NCI-H345 treated with DMSO at 0.1 percent for 48 hours (cell line): Measurements from ENCODE around the gene CADM2.
A peak's percentile ranks its signal among the peaks of the same experiment; 100 is the strongest.

Experiments used
- DNase-seq: peaks from one replicate; lab custom pipeline; 2025; ENCODE audit not compliant: unreplicated experiment; lab: John Stamatoyannopoulos, UW

The CADM2 gene

DNA sequence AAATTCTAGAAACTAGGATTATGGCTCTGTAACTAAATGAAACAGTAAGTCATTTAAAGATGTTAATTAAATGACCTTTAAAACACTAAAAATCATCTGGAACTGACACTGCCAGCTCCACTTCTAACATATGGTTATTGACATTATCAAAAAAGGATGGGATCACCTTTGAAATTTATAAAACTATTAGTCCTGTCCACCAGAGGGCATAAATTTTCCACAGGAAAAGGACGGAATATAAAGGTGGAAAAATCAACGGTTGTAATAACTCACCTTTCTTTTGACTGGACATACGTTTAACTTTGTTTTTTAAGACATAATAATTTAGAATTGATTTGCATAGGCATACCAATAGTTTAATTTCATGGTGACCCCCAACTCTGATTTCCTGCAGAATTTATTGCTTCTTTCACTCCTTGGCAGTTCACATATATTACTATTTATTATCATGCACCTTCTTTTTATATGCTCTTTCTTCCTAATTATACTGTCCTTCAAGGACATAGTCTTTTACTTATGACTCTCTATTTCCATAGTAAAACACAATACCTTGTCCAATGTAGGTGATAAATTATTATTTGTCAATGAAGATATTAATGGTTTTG is 345.7 kb downstream of the CADM2 start:
- DNase-seq: no peak

DNA sequence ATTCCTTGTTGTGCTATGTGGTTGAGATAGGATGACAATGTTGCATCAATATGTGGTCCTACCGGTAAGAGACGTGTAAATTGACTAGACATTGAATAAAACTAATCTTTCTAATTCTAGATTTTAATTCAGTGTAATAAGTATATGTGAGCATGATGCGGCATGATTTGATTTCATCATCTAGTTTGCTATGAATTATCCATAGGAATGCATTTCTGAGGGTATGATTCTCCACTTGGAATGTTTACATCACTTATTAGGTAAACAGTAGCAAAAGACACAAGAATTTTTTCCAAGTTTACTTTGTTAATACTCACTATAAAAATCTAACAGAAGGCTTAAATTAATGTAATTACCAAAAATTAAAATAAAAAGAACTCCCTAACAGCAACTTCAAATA is 353.5 kb downstream of the CADM2 start:
- no peak for DNase-seq

- DNase-seq: no peak
Measured at GRCh38 chr3:85313380-85313779, 354.6 kb downstream of the CADM2 start.

DNA sequence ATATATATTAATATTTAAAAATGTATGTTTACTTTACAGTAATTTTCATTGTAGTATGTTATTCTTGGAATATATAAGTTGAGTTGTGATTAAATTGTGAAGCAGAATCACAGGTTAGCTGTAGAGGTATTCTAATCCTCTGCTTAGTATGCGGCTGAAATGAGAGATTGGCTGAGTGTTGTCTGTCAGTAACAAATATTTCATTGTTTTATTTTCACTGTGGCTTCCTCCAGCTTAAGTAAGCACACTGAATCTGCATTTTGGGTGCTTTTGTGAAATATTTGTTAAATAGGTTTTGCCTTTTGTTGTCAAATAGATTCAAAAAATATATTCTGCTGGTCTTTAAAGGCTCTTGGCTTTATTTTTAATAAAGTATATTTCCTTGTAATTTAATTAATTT is 357.5 kb downstream of the CADM2 start:
- DNase-seq: no peak

- DNase-seq: no peak
Measured at GRCh38 chr3:85321892-85322291, 363.1 kb downstream of the CADM2 start.

DNA sequence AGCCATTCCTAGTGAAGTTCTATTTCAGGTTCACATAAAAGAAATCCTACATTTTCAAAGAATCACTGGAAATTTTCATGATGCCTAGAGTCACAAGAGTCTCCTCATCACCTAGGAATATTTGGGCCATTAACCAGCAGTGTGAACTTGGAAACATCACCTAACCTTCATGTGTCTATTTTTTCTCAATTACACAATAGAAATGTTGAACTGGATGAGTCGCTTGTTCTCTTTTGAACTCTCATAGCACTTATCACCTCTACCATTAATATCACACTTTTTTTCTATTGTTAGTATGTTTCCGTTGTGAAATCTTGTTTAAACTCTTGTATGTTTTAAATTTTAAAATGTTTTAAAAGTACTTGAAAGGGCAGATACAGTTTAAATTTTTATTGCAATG is 371.3 kb downstream of the CADM2 start:
- no peak for DNase-seq

- DNase-seq: no peak
Measured at GRCh38 chr3:85337895-85338294, 379.1 kb downstream of the CADM2 start.

DNA sequence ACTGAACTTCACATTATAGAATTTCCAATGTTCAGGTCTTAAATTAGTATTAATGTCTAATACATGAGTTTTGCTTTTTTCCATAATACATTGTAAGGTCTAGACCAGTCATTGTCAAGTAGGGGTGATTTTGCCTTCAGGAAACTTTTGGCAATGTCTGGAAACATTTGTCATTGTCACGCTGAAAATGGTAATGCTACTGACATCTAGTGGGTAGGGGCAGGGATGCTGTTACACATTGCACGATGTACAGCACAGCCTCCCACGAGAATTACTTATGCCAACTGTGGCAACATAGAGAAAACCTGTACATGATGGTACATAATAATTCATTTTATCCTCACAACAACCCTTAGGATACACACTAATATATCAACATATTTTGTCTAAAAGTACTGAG is 384.1 kb downstream of the CADM2 start:
- no peak for DNase-seq

GRCh38 chr3:85355572-85355971 is 396.8 kb downstream of the CADM2 start:
- no peak for DNase-seq

DNA sequence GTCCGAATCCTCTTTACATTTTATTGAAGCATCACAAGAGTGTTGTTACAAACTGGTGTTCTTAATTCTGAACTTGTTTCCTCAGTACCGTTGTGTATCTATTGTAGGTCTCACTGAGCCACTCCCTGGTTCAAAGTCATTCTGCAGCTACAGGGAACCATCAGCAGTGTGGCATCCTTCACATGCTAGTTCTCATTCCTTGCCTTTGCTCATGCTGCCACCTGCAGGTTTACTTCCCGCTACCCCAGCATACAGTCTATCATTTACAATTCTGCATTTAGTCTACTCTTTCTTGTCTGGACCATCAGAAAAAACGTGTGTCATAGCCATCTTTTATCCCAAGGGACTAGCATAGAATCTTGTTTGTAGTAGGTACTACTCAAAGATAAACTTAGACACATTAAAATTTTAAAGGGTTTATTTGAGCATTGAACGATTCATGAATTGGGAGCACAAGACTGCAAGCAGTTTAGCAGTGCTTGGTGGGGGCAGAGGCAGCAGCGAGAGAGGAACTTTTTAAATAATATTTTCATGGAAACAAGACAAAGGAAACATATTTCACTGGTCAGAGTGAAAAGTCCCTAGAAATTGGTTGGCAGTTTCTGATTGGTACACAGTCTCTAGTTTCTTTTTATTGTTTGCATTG is 402.1 kb downstream of the CADM2 start:
- peak; percentile 7 for DNase-seq

GRCh38 chr3:85364296-85364909 is 405.6 kb downstream of the CADM2 start:
- DNase-seq: no peak

DNA sequence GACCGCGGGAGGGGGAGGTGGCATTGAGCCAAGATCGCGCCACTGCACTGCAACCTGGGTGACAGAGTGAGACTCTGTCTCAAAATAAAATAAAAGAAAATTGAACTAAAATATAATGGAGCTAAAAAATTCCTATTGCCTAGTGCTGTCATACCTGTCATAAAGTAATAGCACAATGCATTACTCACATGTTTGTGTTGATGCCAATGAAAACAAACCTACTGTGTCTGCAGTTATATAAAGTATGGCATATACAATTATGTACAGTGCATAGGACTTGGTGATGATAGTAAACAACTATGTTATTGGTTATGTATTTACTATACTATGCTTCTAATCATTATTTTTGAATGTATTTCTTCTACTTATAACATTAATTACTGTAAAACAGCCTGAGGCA is 411.6 kb downstream of the CADM2 start:
- DNase-seq: no peak

DNA sequence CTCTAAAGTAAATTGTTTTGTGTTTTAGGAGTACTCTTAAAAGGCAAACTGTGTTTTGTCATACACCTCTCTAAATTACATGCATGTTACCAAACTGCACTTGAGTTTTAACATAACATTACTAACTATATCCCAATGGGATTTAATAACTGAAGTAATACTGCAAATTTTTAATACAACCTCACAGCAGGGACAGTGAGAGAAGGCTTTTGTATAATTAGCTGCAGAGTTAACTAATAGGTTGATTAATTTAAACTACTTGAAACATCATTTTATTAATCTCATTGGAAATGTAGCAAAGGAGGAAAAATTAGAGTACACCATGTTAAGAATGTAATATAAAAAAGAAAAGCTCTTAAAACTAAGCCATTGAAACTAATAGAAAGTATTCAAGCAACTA is 417.3 kb downstream of the CADM2 start:
- no peak for DNase-seq

DNA sequence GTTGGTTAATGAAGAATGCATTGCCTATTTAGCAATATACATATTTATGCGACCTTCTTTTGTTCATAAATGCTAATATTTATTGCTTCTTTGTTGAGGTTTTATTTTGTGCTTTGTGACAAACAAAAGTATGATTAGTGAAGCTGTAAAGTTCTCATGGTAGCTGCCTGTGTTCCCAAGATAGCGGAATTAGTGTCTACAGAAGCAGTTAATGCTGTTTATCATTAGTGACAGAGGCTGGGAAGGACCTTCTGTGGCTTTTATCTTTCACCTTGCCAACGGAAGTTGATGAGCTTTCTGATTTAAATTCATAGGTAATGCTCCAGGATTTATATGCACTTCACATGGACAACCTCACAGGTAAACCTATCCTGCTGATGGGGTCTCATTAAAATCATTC is 418.3 kb downstream of the CADM2 start:
- no peak for DNase-seq

DNA sequence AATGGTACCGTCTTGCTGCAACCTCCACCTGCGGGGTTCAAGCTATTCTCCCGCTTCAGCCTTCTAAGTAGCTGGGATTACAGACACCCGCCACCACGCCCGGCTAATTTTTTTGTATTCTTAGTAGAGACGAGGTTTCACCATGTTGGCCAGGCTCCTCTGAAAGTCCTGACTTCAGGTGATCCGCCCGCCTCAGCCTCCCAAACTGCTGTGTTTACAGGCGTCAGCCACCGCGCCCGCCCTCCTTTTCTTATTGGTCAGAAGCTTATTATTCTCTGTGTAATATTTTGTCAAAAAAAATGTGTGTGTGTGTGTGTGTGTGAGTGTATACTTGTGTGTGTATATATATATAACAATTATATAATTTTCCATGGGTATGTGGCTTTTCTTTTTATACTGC is 425.6 kb downstream of the CADM2 start:
- DNase-seq: no peak

- DNase-seq: peak; percentile 3
Measured at GRCh38 chr3:85387913-85388505, 429.2 kb downstream of the CADM2 start.

DNA sequence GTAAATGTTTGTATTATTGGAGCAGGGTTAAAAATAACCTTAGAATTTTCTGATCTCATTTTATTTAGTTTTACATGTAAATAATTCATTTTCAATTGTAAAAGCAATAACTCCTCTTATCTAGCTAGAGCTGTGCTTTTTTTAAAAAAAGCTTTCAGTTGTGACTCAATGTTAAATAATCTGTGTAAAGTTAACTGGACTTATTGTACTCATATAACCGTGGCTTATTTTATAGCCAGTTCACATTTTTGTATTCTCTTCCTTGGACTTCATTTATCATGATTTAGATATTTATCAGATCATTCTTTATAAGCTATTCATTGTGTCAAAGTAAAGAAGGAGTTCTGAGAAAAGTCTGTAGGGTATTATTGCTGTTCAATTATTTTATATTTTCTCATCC is 435.6 kb downstream of the CADM2 start:
- no peak for DNase-seq

GRCh38 chr3:85397434-85397833 is 438.6 kb downstream of the CADM2 start:
- no peak for DNase-seq

DNA sequence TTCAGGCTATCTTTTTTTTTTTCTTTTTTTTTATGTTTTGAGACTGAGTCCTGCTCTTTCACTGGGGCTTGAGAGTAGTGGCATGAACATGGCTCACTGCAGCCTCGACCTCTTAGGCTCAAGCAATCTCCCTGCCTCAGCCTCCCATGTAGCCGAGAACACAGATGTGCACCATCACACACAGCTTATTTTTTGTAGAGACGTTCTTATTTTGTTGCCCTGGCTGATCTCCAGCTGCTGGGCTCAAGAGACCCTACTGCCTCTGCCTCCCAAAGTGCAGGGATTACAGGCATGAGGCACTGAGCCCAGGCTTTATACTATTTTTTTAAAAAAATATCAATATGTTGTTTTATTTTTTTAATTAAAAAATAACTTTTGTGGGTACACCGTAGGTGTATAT is 467.3 kb downstream of the CADM2 start:
- no peak for DNase-seq

DNA sequence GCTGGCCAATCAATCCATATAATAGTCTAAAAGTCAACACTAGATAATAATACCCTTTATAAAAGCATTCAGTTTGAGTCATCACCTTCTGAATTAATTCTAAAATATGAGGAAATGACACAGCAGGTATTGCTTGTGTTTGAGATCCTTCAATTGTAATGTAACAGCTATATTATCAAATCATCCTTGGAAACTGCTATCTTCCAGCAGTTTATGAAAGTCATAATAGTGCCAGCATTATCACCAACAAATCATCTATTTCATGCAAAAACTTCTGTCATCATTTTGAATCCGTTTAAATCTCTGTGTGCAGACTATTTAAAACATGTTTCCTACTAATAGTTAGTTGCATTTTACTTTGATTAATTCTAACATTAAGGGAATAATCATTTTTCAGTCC is 468.7 kb downstream of the CADM2 start:
- DNase-seq: peak; percentile 3

GRCh38 chr3:85432081-85432480 is 473.3 kb downstream of the CADM2 start:
- DNase-seq: no peak

DNA sequence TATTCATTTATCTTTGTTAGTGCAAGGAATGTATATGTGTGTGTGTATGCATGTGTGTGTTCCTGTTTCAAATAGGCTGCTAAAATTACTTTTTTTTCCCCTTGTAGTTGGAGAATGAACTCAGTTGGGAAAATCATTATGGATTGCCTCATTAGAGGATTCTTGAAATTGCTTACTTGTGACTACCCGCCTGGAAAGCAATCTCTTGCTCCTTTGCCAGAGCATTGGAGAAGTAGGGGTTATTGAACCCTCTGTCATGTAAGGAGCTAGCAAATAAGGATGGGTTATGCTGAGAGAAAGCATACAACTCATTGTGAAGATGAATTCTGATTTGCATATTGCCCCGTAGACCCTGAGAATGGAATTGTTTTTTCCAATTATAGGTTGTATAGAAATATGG is 474.5 kb downstream of the CADM2 start:
- no peak for DNase-seq
